ENCODE data around the gene PELI3.

Gene PELI3

DNA sequence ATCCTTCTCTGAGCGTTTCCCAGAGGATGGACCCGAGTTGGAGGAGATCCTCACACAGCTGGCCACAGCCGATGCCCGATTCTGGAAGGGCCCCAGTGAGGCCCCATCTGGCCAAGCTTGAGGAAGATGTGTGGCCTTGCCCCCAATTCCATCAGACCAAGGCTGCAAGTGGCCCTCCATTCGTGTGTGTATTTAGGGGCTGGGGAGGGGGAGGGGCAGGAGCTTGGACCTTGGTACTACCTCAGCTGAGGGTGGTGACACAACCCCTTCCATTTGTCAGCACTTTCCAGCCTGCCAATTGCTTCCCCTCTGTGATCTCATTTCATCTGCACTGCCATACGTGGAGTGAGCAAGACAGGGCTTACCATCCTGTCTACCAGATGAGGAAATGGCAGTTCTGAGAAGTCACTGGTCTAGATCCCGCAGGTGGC lies 42.4 kb downstream of the PELI3 start:
- no peak for DNase-seq

DNA sequence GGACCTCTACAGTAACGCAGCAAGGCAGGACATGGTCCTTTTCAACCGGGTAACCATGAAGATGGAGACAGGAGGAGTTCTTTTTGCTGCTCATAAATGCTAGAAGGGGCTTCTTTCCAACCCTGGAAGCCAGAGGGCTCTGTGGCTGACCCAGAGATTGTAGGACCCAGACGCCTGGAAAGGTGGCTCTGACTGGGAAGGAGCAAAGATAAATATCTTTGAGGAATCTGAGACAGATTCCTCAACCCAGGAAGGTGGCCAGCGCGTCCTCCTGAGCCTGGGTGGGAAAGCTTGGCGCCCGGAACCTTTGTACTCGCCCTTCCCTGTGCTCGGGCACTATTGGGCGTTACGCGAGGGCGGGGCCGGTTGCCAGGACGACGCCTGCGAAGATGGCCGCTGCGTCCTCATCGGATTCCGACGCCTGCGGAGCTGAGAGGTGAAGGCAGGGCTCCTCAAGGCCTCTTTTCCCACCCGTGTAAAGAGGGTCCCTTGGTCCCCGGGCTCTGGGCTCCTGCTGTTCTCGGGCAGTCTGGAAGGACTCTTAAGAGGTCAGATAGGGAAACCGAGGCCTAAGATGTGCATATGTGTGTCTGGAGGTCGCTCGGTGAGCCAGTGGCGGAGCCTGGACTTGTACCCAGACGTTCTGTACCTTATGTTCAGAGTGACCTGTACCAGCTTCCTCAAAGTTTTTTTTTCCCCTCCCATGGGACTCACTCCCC lies 43.7 kb downstream of the PELI3 start, which contains the start of gene BBS1:
BBS1 (plus strand) TSS at position 365 of the 719 bp plus-strand sequence; CDS start at position 390, 25 bp downstream.
- peak; percentile 75 to 79 for DNase-seq

DNA sequence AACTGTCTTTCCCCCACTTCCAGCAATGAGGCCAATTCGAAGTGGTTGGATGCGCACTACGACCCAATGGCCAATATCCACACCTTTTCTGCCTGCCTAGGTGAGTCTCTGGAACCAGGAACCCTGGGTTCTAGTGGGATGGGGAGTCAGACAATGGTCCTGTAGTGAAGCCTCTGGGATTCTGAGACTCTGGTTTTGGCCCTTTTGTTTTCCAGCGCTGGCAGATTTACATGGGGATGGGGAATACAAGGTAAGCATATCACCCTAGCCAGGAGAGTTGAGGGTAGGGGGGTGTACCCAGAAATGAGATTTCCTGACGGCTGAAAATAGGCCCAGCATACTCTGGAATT lies 44.3 kb downstream of the PELI3 start:
- no peak for DNase-seq

DNA sequence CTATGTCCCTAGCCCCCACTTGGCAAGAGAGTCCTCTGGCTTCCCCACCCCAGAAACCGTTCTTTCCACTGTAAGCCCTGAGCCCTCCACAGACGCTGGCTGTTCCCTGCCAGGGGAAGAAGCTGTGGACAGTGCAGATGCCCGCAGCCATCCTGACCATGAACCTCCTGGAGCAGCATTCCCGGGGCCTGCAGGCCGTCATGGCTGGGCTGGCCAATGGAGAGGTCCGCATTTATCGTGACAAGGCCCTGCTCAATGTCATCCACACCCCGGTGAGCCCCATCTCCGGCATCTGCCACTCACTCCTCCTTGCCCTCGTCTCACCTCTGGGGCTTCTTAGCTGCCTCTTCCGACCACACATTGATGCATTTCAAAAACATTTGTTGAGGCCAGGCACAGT lies 56.9 kb downstream of the PELI3 start:
- DNase-seq = no peak

DNA sequence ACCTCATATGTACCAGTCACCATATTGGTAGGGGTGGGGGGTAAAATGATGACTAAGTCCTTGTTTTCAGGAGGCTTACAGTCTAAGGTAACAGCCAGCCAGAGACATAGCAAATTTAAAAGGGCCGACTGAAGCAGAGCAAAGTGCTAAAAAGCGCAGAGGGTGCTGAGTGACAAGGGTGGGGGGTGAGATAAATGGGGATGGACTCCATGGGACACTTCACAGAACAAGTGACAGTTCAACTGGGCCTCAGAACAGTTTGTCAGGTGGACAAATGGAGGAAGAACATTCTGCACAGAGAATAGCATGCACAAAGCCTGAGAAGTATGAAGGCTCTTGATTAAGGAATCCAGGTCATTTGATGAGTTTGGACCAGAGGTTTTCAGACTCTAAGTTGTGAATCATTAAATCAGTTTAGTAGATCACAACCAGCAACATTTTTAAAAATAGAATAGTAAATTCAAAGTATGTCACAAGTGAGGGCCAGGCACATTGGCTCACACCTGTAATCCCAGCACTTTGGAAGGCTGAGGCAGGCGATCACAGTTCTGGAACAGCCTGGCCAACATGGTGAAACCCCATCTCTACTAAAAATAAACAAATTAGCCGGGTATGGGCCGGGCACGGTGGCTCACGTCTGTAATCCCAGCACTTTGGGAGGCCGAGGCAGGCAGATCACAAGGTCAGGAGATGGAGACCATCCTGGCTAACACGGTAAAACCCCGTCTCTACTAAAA lies 57.8 kb downstream of the PELI3 start:
- DNase-seq = no peak
